HepG2 (cell line): ENCODE measurements around the gene NFE2L1. TPM values are rescaled to one million over a fixed set of nuclear protein-coding genes. Genes with fewer than 3 reads are reported as not detected.
A peak's percentile ranks its signal among the peaks of the same experiment; 100 is the strongest.

ENCODE experiments used
- ATAC-seq: fragments of 200-7000 bp; cut with Tn5 transposase; 3 replicates; pipeline ENCODE4 v1.9.1; 2020; ENCODE audit warnings: mild to moderate bottlenecking, moderate library complexity
- BruUV-seq: library from RNA; stranded (reverse); fragments of 400-500 nt; replicated peaks from 2 replicates; lab custom pipeline; 2021; lab: Mats Ljungman, UMichigan
- CTCF ChIA-PET: fragments of 300-600 bp; formaldehyde crosslinking; extraction: SDS; loops from one replicate; lab custom pipeline; 2021; ENCODE audit warnings: low total read pairs, inconsistent platforms, low intra/inter-chr PET ratio; lab: Yijun Ruan, JAX
- POLR2A ChIA-PET: fragments of 350-600 bp; sonication (Branson Sonifier 250); formaldehyde crosslinking; loops from one replicate; lab custom pipeline; 2020; ENCODE audit warnings: antibody characterized with exemption, inconsistent platforms; lab: Yijun Ruan, JAX
- DNase-seq: peaks from one replicate; pipeline ENCODE4 v3.0.0-alpha.2; 2015; ENCODE audit warnings: low spot score
- FAIRE-seq: peaks from 3 replicates; lab custom pipeline; 2011; peaks lifted over from hg19 to GRCh38; lab: Jason Lieb, UNC
- H2AFZ ChIP-seq: one replicate; pipeline ENCODE4 v1.6.1; 2011; ENCODE audit warnings: low read length, inconsistent platforms
- H3K27ac ChIP-seq: fragments of 300-600 bp; 3 replicates; pipeline ENCODE4 v1.8.0; 2011; ENCODE audit warnings: mixed run types, mild to moderate bottlenecking, mixed read lengths, low read length, inconsistent platforms; ENCODE audit not compliant: insufficient read depth; ENCODE audit errors: extremely low read length
- H3K27me3 ChIP-seq, 2 experiments: fragments of 200-600 bp in 1 of 2; 2 replicates in 1 of 2; 3 replicates in 1 of 2; pipeline versions ENCODE4 v1.6.0 to v1.8.0; 2011; ENCODE audit warnings: low read length in 2 of 2, mild to moderate bottlenecking in 2 of 2, moderate library complexity in 2 of 2, inconsistent platforms in 1 of 2; ENCODE audit not compliant: insufficient read depth in 2 of 2, control insufficient read depth in 1 of 2
- H3K36me3 ChIP-seq, 2 experiments: fragments of 200-600 bp in 1 of 2; replicated peaks in 1 of 2; 2 replicates in 1 of 2; 3 replicates in 1 of 2; pipeline versions ENCODE4 v1.5.1 to v1.8.0; 2011; ENCODE audit warnings: low read length in 2 of 2, inconsistent platforms in 1 of 2; ENCODE audit not compliant: insufficient read depth in 2 of 2, control insufficient read depth in 1 of 2
- H3K4me1 ChIP-seq: 2 replicates; pipeline ENCODE4 v1.5.1; 2012; ENCODE audit warnings: low read length, inconsistent platforms; ENCODE audit not compliant: insufficient read depth
- H3K4me2 ChIP-seq: 2 replicates; pipeline ENCODE4 v1.6.0; 2011; ENCODE audit warnings: low read depth, low read length, inconsistent platforms
- H3K4me3 ChIP-seq, 3 experiments: fragments of 200-600 bp in 1 of 3; sonication (generic), shearing (Covaris generic) in 1 of 3; replicated peaks in 1 of 3; 2 replicates each; pipeline ENCODE4 v1.5.1; 2011 to 2016; ENCODE audit warnings: low read length in 3 of 3, inconsistent platforms in 2 of 3, low read depth in 2 of 3, mild to moderate bottlenecking in 2 of 3, control low read depth in 1 of 3, mixed read lengths in 1 of 3; ENCODE audit not compliant: insufficient read depth in 1 of 3
- H3K79me2 ChIP-seq: one replicate; pipeline ENCODE4 v1.6.1; 2011; ENCODE audit warnings: low read length, inconsistent platforms; ENCODE audit not compliant: insufficient read depth
- H3K9ac ChIP-seq: 2 replicates; pipeline ENCODE4 v1.6.0; 2011; ENCODE audit warnings: mild to moderate bottlenecking, low read depth, low read length, inconsistent platforms; ENCODE audit not compliant: insufficient read depth
- H3K9me3 ChIP-seq: 2 replicates; pipeline ENCODE4 v1.5.1; 2012; ENCODE audit warnings: mild to moderate bottlenecking, low read length
- H4K20me1 ChIP-seq: 2 replicates; pipeline ENCODE4 v1.6.0; 2011; ENCODE audit warnings: inconsistent platforms, mild to moderate bottlenecking, low read length, moderate library complexity; ENCODE audit not compliant: insufficient read depth
- FOXP1 ChIP-seq, 2 experiments: fragments of 450-650 bp in 1 of 2; IDR thresholded peaks; 2 replicates each; pipeline ENCODE4 v1.6.1; 2017 to 2018; ENCODE audit warnings: antibody characterized with exemption in 1 of 2
- GTF3A ChIP-seq: sonication (generic); formaldehyde crosslinking; conservative IDR thresholded peaks from 2 replicates; pipeline ENCODE4 v1.4.0; 2020; ENCODE audit warnings: mild to moderate bottlenecking, missing genetic modification reagents
- PLRG1 ChIP-seq: fragments of 450-650 bp; conservative IDR thresholded peaks from 2 replicates; pipeline ENCODE4 v1.6.1; 2016
- POLR2G ChIP-seq: fragments of 200-400 bp; formaldehyde crosslinking; IDR thresholded peaks from 2 replicates; pipeline ENCODE4 v1.6.1; 2018; ENCODE audit warnings: mild to moderate bottlenecking, low read depth, low read length, moderate library complexity
- RARA ChIP-seq: IDR thresholded peaks from 2 replicates; pipeline ENCODE4 v1.6.1; 2016; ENCODE audit warnings: missing genetic modification reagents, missing compliant biosample characterization
- TBX3 ChIP-seq: fragments of 450-650 bp; IDR thresholded peaks from 2 replicates; pipeline ENCODE4 v1.6.1; 2017; ENCODE audit warnings: antibody characterized with exemption, mild to moderate bottlenecking, inconsistent platforms, borderline replicate concordance
- ZSCAN25 ChIP-seq: sonication (generic); formaldehyde crosslinking; IDR thresholded peaks from 2 replicates; pipeline ENCODE4 v1.8.0; 2022; ENCODE audit warnings: mild to moderate bottlenecking, missing genetic modification reagents
- WGBS: methylation state at CpG from one replicate; pipeline ENCODE4 v1.1.6; 2017; ENCODE audit warnings: low lambda C conversion rate; 5-methylcytosine and 5-hydroxymethylcytosine counted together
- in situ Hi-C: cut with HindIII; loops from 2 replicates; pipeline ENCODE4 v1.10.0; 2017; ENCODE audit warnings: low pct_unique_long_range_greater_than_20kb; ENCODE audit not compliant: extremely low pct_ligation_motif_present
- intact Hi-C: fragments of 100-400 bp; cut with micrococcal nuclease; formaldehyde crosslinking; loops from one replicate; pipeline ENCODE4 v1.10.0; 2022; ENCODE audit not compliant: unreplicated experiment
- polyA plus RNA-seq, 8 experiments: library from polyadenylated mRNA; depleted of rRNA in 3 of 8; stranded (reverse) in 7 of 8; unstranded in 1 of 8; fragments of >200 nt; fragmentation: Illumina TruSeq in 4 of 8; extraction: Trizol in 4 of 8; gene quantifications; 2 replicates each; pipeline versions ENCODE4 v1.2.1 to v1.2.3, GENCODE V29; 2011 to 2016; ENCODE audit warnings: low read depth in 4 of 8, missing spikeins in 1 of 8, mixed read lengths in 1 of 8; ENCODE audit not compliant: insufficient read depth in 1 of 8
- total RNA-seq, 5 experiments: library from RNA; depleted of rRNA; stranded (reverse); fragments of >200 nt; fragmentation: Illumina TruSeq; extraction: Trizol; gene quantifications; 2 replicates each; pipeline ENCODE4 v1.2.3, GENCODE V29; 2016; ENCODE audit warnings: low read depth in 1 of 5
- TF ChIP-seq, protein P1 (sequence below): sonication (generic); formaldehyde crosslinking; IDR thresholded peaks from 2 replicates; pipeline ENCODE4 v1.4.0; 2020; ENCODE audit warnings: missing genetic modification reagents
- TF ChIP-seq, protein P2 (sequence below): sonication (generic); formaldehyde crosslinking; IDR thresholded peaks from 2 replicates; pipeline ENCODE4 v1.5.1; 2020; ENCODE audit warnings: mild to moderate bottlenecking, missing genetic modification reagents, borderline replicate concordance

The NFE2L1 gene
- total and polyA plus RNA-seq, 2 of the 13 experiments (the other 11 are each of a cell fraction or from before 2014, with no cell fraction given), result 67.0 to 234 TPM

DNA sequence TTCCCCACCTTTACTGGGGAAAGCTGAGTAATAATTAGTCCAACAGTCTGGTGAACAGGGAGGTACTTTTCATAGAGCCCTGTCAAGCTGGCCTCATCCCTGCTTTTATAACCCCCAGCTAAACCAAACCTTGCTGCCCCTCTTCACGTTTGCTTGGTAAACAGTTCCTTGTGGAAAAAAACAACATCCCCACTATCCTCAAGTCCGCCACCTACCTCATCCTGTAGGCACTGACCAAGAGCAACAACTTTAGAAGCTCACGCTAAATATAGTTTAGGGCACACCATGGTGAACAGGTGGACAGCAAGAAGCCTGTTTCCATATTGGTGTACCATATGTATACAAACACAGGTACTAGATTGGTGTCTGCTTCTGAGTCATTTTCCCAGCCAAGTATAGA lies 16.5 kb downstream of the NFE2L1 start:
- no peak overlapping the region for H3K4me3 ChIP-seq
- no peak overlapping the region for H3K9ac ChIP-seq
- intact Hi-C loops (no loop called here), in situ Hi-C loops (no loop called here)
- TF ChIP-seq, protein P1, sequence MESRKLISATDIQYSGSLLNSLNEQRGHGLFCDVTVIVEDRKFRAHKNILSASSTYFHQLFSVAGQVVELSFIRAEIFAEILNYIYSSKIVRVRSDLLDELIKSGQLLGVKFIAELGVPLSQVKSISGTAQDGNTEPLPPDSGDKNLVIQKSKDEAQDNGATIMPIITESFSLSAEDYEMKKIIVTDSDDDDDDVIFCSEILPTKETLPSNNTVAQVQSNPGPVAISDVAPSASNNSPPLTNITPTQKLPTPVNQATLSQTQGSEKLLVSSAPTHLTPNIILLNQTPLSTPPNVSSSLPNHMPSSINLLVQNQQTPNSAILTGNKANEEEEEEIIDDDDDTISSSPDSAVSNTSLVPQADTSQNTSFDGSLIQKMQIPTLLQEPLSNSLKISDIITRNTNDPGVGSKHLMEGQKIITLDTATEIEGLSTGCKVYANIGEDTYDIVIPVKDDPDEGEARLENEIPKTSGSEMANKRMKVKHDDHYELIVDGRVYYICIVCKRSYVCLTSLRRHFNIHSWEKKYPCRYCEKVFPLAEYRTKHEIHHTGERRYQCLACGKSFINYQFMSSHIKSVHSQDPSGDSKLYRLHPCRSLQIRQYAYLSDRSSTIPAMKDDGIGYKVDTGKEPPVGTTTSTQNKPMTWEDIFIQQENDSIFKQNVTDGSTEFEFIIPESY (CRISPR knock-in tag), result peak; percentile 83
- TF ChIP-seq POLR2G, result 0 out of 2 replicates have a peak, but pooled peaks have one; percentile 24
- no peak for TF ChIP-seq PLRG1
- 0 out of 2 replicates have a peak, but pooled peaks have one; percentile 57 for TF ChIP-seq ZSCAN25 (CRISPR knock-in tag)
- peaks cover 5% of the 10 kb centered on the region; the same call in 1 of the 2 replicates for H4K20me1 ChIP-seq
- 71% methylated on average over 3 of the region's 3 CpGs for WGBS
- no peaks in the 10 kb centered on the region for H3K27me3 ChIP-seq
- H3K27ac ChIP-seq, result no peak overlapping the region
- FAIRE-seq (peak; percentile 23), ATAC-seq (peak; percentile 13), DNase-seq (peak; percentile 33)
- no peak overlapping the region for H3K4me2 ChIP-seq
- H3K9me3 ChIP-seq, result no peaks in the 10 kb centered on the region
- no peaks in the 10 kb centered on the region for H3K79me2 ChIP-seq
- ChIA-PET POLR2A (interaction anchor here (1.2 to 4.1 kb wide), 4 partner anchors 9 to 43 kb away, joined by 3 to 56 read pairs (median 7); partner anchors contain the start of genes NFE2L1 and SNX11), CTCF (interaction anchor here (0.8 to 1.9 kb wide), 2 partner anchors 10 to 38 kb away, joined by 3 to 4 read pairs; no protein-coding TSS in a partner anchor)
- BruUV-seq, result no TSS peak
- peaks cover 40% of the 10 kb centered on the region for H3K4me1 ChIP-seq
- no peak overlapping the region for H2AFZ ChIP-seq
- H3K36me3 ChIP-seq, result peaks cover 14 to 54% of the 10 kb centered on the region in 2 experiments

DNA sequence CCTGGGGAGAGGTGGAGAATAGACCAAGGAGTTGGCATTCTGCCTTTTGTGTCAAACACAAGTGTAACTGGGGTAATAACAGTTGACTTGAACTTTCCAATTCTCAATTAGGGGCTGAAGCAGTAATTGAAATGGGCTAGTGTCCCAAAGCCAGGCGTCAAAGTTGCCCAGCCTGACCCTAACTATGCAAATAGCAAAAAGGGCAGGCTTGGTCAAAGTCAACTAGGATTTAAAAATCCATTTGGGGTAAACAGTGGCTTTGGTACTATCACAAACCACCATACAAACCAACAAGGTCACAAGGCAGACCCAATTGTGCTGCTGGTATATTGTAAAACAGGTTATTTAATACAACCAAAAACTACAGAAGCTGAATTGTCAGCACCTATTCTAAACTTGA lies 18.0 kb downstream of the NFE2L1 start:
- Histone ChIP-seq H3K36me3 (peaks cover 7 to 46% of the 10 kb centered on the region in 2 experiments), H3K9me3 (no peaks in the 10 kb centered on the region), H3K4me1 (peaks cover 48% of the 10 kb centered on the region), H3K9ac (no peak overlapping the region), H3K27me3 (no peaks in the 10 kb centered on the region)
- WGBS, result 50% methylated on average over 1 of the region's 1 CpG
- FAIRE-seq, result no peak
- BruUV-seq, result no TSS peak
- intact Hi-C loops, result no loop called here
- no peak for ATAC-seq
- TF ChIP-seq, protein P2, sequence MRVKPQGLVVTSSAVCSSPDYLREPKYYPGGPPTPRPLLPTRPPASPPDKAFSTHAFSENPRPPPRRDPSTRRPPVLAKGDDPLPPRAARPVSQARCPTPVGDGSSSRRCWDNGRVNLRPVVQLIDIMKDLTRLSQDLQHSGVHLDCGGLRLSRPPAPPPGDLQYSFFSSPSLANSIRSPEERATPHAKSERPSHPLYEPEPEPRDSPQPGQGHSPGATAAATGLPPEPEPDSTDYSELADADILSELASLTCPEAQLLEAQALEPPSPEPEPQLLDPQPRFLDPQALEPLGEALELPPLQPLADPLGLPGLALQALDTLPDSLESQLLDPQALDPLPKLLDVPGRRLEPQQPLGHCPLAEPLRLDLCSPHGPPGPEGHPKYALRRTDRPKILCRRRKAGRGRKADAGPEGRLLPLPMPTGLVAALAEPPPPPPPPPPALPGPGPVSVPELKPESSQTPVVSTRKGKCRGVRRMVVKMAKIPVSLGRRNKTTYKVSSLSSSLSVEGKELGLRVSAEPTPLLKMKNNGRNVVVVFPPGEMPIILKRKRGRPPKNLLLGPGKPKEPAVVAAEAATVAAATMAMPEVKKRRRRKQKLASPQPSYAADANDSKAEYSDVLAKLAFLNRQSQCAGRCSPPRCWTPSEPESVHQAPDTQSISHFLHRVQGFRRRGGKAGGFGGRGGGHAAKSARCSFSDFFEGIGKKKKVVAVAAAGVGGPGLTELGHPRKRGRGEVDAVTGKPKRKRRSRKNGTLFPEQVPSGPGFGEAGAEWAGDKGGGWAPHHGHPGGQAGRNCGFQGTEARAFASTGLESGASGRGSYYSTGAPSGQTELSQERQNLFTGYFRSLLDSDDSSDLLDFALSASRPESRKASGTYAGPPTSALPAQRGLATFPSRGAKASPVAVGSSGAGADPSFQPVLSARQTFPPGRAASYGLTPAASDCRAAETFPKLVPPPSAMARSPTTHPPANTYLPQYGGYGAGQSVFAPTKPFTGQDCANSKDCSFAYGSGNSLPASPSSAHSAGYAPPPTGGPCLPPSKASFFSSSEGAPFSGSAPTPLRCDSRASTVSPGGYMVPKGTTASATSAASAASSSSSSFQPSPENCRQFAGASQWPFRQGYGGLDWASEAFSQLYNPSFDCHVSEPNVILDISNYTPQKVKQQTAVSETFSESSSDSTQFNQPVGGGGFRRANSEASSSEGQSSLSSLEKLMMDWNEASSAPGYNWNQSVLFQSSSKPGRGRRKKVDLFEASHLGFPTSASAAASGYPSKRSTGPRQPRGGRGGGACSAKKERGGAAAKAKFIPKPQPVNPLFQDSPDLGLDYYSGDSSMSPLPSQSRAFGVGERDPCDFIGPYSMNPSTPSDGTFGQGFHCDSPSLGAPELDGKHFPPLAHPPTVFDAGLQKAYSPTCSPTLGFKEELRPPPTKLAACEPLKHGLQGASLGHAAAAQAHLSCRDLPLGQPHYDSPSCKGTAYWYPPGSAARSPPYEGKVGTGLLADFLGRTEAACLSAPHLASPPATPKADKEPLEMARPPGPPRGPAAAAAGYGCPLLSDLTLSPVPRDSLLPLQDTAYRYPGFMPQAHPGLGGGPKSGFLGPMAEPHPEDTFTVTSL (CRISPR knock-in tag), result peak; percentile 26; the same call in 1 of the 2 replicates
- no peak for TF ChIP-seq FOXP1 (IDR thresholded peaks at IDR 0.05)
- TF ChIP-seq FOXP1 (CRISPR knock-in tag; IDR thresholded peaks at IDR 0.05), result 0 out of 2 replicates have a peak, but pooled peaks have one; percentile 11
- peak; percentile 50; the same call in 1 of the 2 replicates for TF ChIP-seq RARA (CRISPR knock-in tag)
- TF ChIP-seq GTF3A (CRISPR knock-in tag), result no peak
- TF ChIP-seq TBX3, result no peak
- TF ChIP-seq, all 625 proteins: peak for 3
- in situ Hi-C loops, result no loop called here
- Histone ChIP-seq H3K79me2 (no peaks in the 10 kb centered on the region), H3K4me2 (no peak overlapping the region), H4K20me1 (no peaks in the 10 kb centered on the region), H3K4me3 (no peak overlapping the region), H3K27ac (no peak overlapping the region), H2AFZ (no peak overlapping the region)
- DNase-seq, result no peak
- ChIA-PET CTCF (interaction anchor here (1.9 kb wide), 1 partner anchor 40 kb away, joined by 4 read pairs; no protein-coding TSS in a partner anchor), POLR2A (interaction anchor here (2.3 to 4.1 kb wide), 2 partner anchors 17 to 40 kb away, joined by 9 to 56 read pairs; partner anchors contain the start of gene NFE2L1)
